IPS-18c (cell line): ENCODE results near the gene ABCC6.

Experiments used
- H3K4me3 ChIP-seq: 2 replicates; pipeline ENCODE4 v1.7.0; 2013; ENCODE audit warnings: low read depth, mild to moderate bottlenecking, low read length, moderate library complexity; ENCODE audit not compliant: insufficient read depth
- H3K9me3 ChIP-seq: one replicate; pipeline ENCODE4 v1.6.1; 2013; ENCODE audit warnings: mild to moderate bottlenecking, low read length, moderate library complexity; ENCODE audit not compliant: control insufficient read depth, insufficient read depth

Gene ABCC6

DNA sequence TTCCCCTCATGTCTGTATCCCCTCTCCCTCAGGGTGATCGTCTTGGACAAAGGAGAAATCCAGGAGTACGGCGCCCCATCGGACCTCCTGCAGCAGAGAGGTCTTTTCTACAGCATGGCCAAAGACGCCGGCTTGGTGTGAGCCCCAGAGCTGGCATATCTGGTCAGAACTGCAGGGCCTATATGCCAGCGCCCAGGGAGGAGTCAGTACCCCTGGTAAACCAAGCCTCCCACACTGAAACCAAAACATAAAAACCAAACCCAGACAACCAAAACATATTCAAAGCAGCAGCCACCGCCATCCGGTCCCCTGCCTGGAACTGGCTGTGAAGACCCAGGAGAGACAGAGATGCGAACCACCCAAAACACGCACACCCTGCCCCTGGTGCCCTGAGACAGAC is 82.2 kb downstream of the ABCC6 start:
- no peaks in the 10 kb centered on the region for H3K9me3 ChIP-seq
- H3K4me3 ChIP-seq = no peak overlapping the region

DNA sequence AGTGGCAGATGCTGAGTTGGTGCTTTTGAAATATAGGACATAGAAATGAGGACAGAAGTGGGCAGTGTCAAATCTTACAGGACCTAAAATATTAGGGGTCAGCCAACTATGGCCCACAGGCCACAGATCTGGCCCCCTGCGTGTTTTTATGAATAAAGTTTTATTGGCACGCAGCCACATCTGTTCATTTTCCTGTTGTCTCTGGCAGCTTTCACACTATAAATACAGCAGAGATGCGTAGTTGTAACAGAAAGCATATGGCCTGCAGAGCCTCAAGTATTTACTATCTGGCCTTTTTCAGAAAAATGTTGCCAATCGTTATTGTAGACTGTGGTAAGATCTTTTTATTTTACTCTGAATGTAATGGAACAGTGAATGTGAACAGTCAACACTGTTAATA is 82.8 kb downstream of the ABCC6 start:
- H3K4me3 ChIP-seq = no peak overlapping the region
- H3K9me3 ChIP-seq = no peaks in the 10 kb centered on the region

DNA sequence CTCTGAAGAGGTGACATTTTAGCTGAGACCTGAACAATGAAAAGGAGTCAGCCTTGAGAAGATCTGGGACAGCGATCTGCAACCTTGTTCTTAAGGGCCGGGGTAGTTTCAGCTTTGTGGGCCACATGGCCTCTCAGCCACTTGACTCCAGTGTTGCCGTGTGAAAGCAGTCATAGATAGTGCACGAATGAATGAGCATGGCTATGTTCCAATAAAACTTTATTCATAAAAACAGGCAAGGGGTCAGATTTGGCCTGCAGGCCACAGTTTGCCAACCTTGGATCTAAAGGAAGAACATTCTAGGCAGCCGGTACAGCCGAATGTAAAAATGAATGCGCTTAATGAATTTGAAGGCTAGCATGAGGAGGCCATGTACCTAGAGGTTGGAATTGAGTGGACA is 83.5 kb downstream of the ABCC6 start:
- H3K9me3 ChIP-seq = no peaks in the 10 kb centered on the region
- no peak overlapping the region for H3K4me3 ChIP-seq

DNA sequence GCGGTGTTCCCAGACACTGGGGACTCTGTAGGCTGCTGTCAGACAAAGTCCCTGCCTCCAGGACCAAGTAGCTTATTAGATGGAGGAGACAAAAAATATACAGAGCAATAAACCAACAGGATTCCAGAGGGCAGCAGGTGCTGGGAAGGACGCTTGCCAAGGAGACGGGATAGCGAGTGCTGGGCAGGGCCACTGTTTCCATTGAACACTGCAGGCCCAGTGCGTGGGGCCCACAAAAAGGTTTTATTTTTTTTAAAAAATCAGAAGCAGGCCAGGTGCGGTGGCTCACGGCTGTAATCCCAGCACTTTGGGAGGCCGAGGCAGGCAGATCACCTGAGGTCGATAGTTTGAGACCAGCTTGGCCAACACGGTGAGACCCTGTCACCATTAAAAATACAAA is 84.2 kb downstream of the ABCC6 start:
- Histone ChIP-seq H3K4me3 (no peak overlapping the region), H3K9me3 (no peaks in the 10 kb centered on the region)

DNA sequence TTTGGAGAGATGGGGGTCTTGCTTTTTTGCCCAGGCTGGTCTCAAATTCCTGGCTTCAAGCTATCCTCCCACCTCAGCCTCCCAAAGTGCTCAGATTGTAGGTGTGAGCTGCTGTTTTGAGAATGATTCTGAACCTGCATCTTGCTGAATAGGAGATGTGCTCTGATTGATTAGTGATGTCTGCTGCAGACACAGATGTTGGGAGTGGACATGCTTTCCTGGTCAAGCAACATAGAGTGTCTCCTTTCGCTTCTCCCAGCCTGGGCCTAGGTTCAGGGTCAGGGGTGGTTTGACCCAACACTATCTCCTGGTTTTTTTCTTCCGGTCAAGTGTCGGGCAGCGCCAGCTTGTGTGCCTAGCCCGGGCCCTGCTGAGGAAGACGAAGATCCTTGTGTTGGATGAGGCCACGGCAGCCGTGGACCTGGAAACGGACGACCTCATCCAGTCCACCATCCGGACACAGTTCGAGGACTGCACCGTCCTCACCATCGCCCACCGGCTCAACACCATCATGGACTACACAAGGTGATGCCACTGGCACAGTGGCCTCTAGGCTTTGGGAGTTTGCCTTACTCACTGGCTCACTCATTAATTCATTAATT is 85.2 kb downstream of the ABCC6 start:
- Histone ChIP-seq H3K4me3 (no peak overlapping the region), H3K9me3 (no peaks in the 10 kb centered on the region)

DNA sequence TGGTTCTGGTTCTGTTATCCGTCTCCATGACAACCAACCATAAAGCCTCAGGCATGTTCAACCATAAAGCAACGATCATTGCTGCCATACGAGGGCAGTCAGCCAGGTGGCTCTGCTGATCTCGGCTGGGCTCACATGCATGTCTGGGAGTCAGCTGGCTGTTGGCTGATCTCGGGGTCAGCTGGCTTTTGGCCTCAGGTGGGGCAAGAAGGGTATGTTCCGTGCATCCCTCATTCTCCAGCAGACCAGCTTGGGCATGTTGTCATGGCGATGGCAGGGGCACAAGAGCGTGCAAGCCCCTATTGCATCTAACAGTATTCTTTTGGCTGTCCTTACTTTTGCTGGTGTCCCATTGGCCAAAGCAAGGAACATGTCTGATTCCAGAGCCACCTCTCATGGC is 86.2 kb downstream of the ABCC6 start:
- no peak overlapping the region for H3K4me3 ChIP-seq

DNA sequence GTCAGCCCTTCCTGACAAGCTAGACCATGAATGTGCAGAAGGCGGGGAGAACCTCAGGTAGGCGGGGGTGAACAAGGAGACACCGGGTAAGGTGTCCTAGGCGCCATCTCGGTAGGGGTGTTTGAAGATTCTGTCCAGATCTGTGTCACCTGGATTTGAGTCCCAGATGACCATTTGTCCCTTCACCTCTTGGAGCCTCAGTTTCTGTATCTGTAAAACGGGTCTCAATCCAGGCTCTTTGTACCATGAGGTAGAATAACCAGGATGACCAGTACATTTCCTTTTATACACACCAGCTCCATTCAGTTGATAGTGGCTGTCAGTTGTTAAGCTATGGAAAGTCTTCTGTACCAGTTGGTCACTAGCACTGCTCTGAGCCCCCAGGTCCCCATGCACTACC is 86.7 kb downstream of the ABCC6 start:
- Histone ChIP-seq H3K9me3 (no peaks in the 10 kb centered on the region), H3K4me3 (no peak overlapping the region)

More for the DNA sequence above, 86.2 kb downstream of the ABCC6 start:
- no peaks in the 10 kb centered on the region for H3K9me3 ChIP-seq

DNA sequence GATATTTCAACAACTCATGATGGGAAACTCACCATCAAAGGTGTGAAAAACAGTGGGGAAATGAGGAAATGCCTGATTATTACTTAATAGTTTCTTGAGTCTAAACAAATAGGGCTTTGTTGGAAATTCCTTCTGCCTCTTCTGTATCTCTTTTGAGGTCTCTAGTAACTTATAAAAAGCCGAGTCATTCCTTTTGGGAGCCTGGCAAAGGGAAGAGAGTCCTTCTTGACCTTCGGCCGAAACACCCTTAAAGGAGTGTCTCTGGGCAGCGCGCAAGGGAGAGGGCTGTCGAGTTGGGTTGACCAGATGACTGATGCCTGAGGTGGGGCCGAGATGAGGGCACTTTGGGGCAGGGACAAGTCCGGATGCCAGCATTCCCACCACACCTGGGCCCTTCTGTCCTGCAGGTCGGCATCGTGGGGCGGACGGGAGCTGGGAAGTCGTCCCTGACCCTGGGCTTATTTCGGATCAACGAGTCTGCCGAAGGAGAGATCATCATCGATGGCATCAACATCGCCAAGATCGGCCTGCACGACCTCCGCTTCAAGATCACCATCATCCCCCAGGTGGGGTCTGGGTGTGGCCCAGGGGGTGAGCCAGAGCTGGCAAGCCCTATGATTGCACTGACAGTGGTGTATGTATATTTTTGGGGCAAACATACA is 89.2 kb downstream of the ABCC6 start:
- H3K9me3 ChIP-seq = no peaks in the 10 kb centered on the region
- no peak overlapping the region for H3K4me3 ChIP-seq

DNA sequence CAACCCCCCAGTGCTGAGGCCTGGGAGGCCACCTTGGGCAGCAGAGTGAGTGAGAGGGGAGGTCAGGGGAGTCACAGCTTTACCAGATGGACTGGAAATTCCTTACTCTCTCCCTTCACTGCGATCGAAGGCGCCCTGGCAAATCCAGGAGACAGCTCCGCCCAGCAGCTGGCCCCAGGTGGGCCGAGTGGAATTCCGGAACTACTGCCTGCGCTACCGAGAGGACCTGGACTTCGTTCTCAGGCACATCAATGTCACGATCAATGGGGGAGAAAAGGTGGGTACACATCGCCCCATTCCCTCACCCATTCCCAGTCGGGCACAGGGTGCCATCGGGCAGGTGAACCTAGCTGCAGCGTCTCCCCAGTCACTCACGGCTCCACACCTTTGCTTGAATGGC is 91.6 kb downstream of the ABCC6 start:
- Histone ChIP-seq H3K9me3 (no peaks in the 10 kb centered on the region), H3K4me3 (no peak overlapping the region)

DNA sequence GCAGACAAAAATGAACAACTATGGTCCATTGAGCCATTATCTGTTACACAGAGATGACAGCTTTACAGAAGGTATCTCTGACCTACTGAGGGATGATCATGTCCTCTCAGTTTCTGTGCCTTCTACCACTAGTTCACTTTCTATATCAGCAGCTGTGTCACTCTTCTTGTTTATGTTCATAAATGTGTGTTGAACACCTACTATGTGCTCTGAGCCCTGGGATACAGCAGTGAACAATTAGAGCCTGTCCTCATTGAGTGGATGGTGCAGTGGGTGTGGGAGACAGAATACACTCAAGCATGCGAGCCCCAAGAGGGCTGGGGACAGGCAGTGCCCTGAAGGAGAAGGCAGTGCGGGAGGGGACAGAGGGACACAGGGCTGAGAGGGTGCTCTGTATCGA is 92.1 kb downstream of the ABCC6 start:
- no peak overlapping the region for H3K4me3 ChIP-seq
- H3K9me3 ChIP-seq = no peaks in the 10 kb centered on the region

DNA sequence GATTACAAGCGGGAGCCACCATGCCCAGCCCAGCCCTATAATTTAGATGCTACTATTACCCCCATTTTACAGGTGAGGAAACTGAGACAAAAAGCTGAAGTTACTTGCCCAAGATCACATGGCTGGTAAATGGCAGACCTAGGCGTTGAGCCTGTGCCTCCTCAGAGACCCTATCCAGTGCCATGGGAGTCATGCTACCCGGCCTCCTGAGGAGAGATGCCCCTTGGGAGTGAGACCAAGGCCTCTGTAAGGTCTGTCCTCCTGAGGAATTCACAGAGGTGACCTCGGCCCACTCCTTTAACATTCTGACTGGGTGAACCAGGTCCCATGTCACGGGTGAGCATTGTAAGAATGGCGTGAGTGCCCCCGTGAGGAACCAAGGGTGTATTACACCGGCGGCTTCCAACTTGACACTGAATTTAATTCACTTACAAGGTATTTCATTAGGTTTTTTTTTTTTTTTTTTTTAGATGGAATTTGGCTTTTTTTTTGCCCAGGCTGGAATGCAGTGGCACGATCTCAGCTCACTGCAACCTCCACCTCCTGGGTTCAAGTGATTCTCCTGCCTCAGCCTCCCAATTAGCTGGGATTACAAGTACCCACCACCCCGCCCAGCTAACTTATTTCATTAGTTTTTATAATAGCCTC is 95.7 kb downstream of the ABCC6 start:
- no peak overlapping the region for H3K4me3 ChIP-seq
- H3K9me3 ChIP-seq = no peaks in the 10 kb centered on the region

DNA sequence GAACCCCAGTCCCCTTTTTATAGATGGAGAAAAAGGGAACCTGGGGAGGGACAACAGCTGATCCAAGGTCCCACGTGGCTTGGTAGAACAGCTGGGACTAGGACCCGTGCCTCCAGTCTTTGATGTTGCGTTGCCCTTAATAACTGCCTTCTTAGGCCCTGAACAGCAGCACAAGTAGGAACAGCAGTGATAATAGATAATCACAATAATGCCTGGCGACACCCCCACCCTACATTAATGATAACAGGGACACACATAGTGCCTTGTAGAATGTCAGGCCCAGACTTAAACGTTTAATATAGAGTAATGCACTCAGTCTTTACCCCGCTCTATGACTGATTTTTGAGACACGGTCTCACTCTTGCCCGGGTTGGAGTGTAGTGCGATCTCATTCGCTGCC is 96.4 kb downstream of the ABCC6 start:
- Histone ChIP-seq H3K9me3 (no peaks in the 10 kb centered on the region), H3K4me3 (no peak overlapping the region)

DNA sequence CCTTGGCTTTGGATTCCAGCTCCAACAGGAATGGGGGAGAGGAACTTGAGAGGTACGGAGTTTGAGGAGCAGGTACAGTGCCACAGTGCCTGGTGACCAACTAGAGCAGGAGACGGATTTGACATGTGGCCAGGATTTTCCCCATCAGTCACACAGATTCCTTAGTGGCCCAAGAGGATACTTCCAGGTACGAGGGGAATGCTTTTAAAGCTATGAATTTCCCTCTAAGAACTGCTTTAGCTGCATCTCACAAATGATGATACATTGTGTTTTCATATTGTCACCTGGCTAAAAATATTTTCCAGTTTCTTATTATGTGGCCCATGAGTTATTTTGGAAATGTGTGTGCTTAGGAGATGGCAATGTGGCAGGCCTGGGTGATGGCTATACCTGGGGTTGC is 98.3 kb downstream of the ABCC6 start:
- Histone ChIP-seq H3K9me3 (no peaks in the 10 kb centered on the region), H3K4me3 (no peak overlapping the region)

DNA sequence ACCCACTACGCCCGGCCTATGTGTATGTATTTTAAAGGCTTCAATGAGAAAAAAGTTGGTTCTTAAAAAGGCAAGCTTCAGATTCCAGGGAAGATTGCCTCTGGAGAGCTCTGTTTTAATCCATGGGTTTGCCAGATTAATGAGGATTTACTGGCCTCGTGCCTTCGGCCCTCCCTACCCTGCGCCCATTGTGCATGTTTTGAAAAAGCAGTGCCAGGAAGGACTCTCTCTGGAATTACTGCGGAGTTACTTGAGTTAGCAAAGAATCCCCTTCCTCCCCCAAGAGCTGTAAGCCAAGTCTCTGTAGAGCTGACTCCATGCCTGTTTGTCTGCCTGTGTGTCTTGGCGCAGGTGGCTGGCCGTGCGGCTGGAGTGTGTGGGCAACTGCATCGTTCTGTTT is 98.9 kb downstream of the ABCC6 start:
- H3K4me3 ChIP-seq = no peak overlapping the region
- H3K9me3 ChIP-seq = no peaks in the 10 kb centered on the region

DNA sequence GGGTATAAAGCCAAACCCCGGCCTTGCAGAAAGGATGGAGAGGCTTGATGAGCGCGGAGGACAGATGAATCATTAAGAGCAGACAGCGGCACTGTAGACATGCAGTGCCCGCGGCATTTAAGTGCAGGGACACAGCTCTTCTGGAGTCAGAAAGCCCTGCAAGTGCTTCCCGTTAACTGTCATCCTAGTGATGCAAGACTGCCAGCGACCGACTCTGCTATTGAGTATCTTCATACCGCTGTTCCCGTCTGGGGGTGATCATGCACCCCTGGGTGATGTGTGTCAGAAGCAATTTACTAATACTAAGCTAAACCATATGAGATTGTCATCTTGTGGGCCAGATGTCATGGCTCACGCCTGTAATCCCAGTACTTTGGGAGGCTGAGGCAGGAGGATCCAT is 101.0 kb downstream of the ABCC6 start:
- no peaks in the 10 kb centered on the region for H3K9me3 ChIP-seq

DNA sequence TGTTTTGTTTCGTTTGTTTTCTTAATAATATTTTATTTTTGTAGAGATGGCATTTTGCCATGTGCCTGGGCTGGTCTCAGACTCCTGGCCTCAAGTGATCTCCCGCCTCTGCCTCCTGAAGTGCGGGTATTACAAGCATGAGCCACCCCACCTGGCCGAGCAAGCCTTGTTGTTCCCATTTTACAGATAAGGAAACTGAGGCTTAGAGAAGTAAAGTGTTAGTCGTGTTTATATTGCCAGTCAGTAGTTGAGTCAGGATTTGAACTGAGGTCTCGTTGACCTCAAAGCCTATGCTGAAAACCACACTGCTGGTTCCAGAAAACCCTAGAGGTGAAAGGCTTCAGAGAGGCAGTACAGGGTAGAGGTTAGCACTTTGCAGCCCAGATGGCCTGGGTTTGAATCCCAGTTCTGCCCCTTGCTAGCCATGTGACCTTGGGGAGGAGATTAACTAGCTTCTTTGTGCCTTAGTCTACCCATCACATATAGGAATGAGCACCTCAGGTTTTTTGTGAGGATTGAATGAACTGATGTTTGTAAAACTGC is 102.0 kb downstream of the ABCC6 start:
- H3K4me3 ChIP-seq = no peak overlapping the region

More for the DNA sequence above, 101.0 kb downstream of the ABCC6 start:
- H3K4me3 ChIP-seq = no peak overlapping the region

DNA sequence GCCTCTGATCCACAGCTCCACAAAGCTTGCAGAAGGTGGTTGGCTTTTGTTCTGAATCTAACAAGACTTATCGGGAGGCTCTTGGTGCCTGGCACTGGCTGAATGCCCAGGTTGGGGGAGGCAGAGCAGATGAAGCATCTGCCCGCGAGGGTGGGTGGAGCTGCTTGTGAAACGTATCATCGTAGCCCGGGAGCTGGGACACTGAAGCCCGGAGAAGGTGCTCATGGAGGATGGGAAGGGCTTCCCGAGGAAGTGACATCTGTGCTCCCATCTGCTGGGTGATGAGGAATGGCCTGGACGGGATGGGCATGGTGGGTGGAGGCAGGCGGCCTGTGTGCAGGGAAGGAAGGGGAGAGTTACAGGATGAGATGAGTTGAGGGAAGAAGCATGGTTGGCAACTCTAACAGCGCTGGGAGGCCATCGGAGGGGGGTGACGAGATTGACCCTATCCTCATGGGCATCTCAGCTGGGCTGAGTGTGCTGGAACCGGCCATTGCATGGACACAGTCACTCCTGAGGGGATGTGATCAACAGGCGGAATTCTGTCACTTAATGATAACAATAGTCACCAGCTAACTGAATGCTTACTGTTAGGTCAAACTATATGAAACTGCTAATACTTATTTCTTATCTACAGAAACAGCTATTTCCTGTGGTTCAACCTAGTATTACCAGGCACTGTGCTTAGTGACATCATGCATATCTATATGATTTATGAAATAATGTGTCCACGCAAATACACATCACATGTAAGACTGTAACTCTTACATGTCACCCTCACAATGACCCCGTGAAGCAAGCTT is 102.7 kb downstream of the ABCC6 start:
- Histone ChIP-seq H3K4me3 (no peak overlapping the region), H3K9me3 (no peaks in the 10 kb centered on the region)

More for the DNA sequence above, 102.0 kb downstream of the ABCC6 start:
- no peaks in the 10 kb centered on the region for H3K9me3 ChIP-seq

DNA sequence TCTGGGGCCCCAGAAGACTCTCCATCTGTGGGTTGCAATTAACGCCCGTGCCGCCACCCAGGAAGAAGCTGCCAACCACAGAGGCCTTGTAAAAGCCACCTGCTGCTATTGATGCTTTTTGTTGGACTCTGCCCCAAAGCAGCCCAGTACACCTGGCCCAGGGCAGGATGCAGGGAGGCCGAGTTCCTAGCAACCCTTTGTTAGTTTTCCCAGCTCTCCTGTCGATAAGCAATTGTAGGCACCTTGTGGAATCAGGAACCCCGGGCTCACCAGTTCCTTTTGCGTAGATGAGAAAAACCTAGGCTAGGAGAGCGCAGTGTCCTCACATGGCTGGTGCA is 103.3 kb downstream of the ABCC6 start:
- no peaks in the 10 kb centered on the region for H3K9me3 ChIP-seq
- no peak overlapping the region for H3K4me3 ChIP-seq
